ENCODE results near the gene NPDC1. TPM values are rescaled to one million over a fixed set of nuclear protein-coding genes. Genes with fewer than 3 reads are reported as not detected.

Gene NPDC1
- total RNA-seq, 1 donor from 2014 or later: 152 TPM

- Histone ChIP-seq H3K36me3 (no peaks in the 10 kb centered on the region), H3K27me3 (no peaks in the 10 kb centered on the region), H3K9me3 (no peaks in the 10 kb centered on the region), H3K27ac (no peak overlapping the region), H3K4me3 (no peak overlapping the region), H3K4me1 (peaks cover 13% of the 10 kb centered on the region)
- intact Hi-C loops (cut with DNase I): no loop called here
- DNase-seq (no peak), ATAC-seq (no peak)
- TF ChIP-seq CTCF (IDR thresholded peaks at IDR 0.05): no peak
Observed at GRCh38 chr9:137023583-137023991, 22.4 kb downstream of the NPDC1 start.

- no peak for ATAC-seq
- H3K27ac ChIP-seq: no peak overlapping the region
- H3K9me3 ChIP-seq: no peaks in the 10 kb centered on the region
- intact Hi-C loops (cut with DNase I): no loop called here
- DNase-seq: no peak
- no peaks in the 10 kb centered on the region for H3K27me3 ChIP-seq
- TF ChIP-seq CTCF (IDR thresholded peaks at IDR 0.05): no peak
- H3K36me3 ChIP-seq: no peaks in the 10 kb centered on the region
- no peak overlapping the region for H3K4me3 ChIP-seq
- peaks cover 11% of the 10 kb centered on the region for H3K4me1 ChIP-seq
Observed at GRCh38 chr9:137023157-137023556, 22.8 kb downstream of the NPDC1 start.

GRCh38 chr9:137022662-137023008 lies 23.3 kb downstream of the NPDC1 start:
- DNase-seq: no peak
- H3K27ac ChIP-seq: no peak overlapping the region
- H3K9me3 ChIP-seq: no peaks in the 10 kb centered on the region
- peaks cover 11% of the 10 kb centered on the region for H3K4me1 ChIP-seq
- TF ChIP-seq CTCF (IDR thresholded peaks at IDR 0.05): no peak
- intact Hi-C loops (cut with DNase I): no loop called here
- H3K27me3 ChIP-seq: no peaks in the 10 kb centered on the region
- ATAC-seq: no peak
- H3K4me3 ChIP-seq: no peak overlapping the region
- no peaks in the 10 kb centered on the region for H3K36me3 ChIP-seq

- Histone ChIP-seq H3K4me1 (peaks cover 6% of the 10 kb centered on the region), H3K9me3 (no peaks in the 10 kb centered on the region), H3K27me3 (no peaks in the 10 kb centered on the region), H3K36me3 (no peaks in the 10 kb centered on the region), H3K27ac (no peak overlapping the region), H3K4me3 (no peak overlapping the region)
- peak; percentile 74 for ATAC-seq
- no peak for TF ChIP-seq CTCF (IDR thresholded peaks at IDR 0.05)
- DNase-seq: peak; percentile 81
- intact Hi-C loops (cut with DNase I): no loop called here
Observed at GRCh38 chr9:137021979-137022661, 23.9 kb downstream of the NPDC1 start.

- DNase-seq: no peak
- Histone ChIP-seq H3K4me1 (peaks cover 3% of the 10 kb centered on the region), H3K27ac (no peak overlapping the region), H3K4me3 (no peak overlapping the region), H3K36me3 (no peaks in the 10 kb centered on the region), H3K27me3 (no peaks in the 10 kb centered on the region), H3K9me3 (no peaks in the 10 kb centered on the region)
- TF ChIP-seq CTCF (IDR thresholded peaks at IDR 0.05): no peak
- intact Hi-C loops (cut with DNase I): no loop called here
- ATAC-seq: no peak
Observed at GRCh38 chr9:137021568-137021978, 24.4 kb downstream of the NPDC1 start.
